Stimulated activated CD4-positive, alpha-beta T cell treated with anti-CD3 and anti-CD28 coated beads, Interleukin-4, amount 100 ng/mL, for 1 hour (primary cell): ENCODE data around the gene LRP1.
A peak's percentile ranks its signal among the peaks of the same experiment; 100 is the strongest.

Experiments used
- DNase-seq: peaks from one replicate; pipeline ENCODE4 v3.0.0-alpha.2; 2020

LRP1 gene

GRCh38 chr12:57094208-57095160, 33.8 kb upstream of the LRP1 start:
- DNase-seq, result no peak

DNA sequence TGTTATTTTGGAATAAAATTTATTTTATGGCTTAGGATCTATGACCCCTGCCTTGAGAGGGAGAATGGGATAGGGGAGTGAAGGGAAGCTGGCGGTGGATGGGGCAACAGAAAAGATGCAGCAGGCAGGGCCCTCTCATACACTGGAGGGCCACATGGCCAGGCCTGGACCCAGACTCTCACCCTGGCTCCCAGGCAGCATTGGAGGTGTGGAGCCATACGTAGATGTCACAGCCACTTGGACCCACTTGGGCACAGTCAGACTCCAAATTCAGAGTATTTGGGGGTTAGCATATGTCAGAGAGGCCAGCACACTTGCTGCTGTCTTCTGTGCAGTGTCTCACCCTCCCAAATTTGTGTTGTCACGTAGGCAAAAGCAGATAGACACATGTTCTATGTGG, 32.8 kb upstream of the LRP1 start:
- DNase-seq, result no peak

GRCh38 chr12:57096099-57096572, 32.1 kb upstream of the LRP1 start:
- no peak for DNase-seq

GRCh38 chr12:57096748-57097553, 31.3 kb upstream of the LRP1 start:
- no peak for DNase-seq

- no peak for DNase-seq
These were observed 30.8 kb upstream of the LRP1 start for GRCh38 chr12:57097554-57097835.

DNA sequence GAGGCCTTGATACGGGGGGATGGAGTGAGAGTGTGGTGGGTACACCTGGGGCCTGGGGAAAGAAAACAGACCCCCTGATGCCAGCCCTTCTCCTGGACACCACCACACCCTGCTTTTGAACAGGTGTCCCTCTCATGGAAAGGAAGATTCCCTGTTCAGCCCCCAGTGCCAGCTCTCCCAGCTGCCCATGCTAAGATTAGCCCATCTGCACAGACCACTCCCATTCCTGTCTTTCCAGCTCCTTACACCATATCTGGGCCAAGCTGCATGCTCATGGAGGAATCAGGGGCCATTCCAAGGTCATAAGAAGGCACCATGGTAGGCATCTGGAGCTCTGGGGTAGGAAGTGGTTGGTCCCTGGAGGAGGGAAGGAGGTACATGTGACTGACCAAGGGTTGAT, 29.7 kb upstream of the LRP1 start:
- DNase-seq, result no peak

DNA sequence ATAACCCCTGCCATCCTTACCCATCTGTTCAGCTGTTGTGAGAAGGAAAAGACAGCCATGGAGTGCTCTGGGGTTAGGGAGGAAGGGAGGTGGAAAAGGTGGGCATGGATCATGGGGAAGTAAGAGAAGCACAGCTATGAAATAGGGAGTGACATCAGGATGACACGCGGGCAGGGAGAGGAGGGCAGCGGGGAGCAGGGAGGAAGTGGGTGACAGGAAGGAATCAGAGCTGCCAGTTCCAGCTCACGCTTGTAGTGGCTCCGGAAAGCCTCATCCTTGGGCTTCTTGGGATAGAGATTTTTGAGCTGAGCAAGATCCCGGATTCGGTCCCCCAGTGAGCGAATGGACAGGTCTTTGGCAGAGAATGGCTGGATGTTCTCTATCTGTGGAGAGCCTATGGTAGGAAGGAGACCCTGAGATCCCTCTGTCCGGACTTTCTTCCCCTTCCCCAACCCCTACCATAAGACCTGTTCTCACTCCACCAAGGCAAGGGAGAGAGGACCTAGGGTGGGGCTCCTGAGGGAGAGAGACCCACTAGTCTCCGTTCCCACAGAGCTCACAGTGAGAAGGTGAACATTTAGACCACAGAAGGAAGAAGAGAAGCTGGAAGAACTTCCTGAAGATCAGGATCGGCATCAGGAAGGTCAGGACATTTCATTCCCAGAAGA, 29.1 kb upstream of the LRP1 start:
- DNase-seq, result no peak

GRCh38 chr12:57099766-57100165, 28.5 kb upstream of the LRP1 start:
- DNase-seq, result no peak

DNA sequence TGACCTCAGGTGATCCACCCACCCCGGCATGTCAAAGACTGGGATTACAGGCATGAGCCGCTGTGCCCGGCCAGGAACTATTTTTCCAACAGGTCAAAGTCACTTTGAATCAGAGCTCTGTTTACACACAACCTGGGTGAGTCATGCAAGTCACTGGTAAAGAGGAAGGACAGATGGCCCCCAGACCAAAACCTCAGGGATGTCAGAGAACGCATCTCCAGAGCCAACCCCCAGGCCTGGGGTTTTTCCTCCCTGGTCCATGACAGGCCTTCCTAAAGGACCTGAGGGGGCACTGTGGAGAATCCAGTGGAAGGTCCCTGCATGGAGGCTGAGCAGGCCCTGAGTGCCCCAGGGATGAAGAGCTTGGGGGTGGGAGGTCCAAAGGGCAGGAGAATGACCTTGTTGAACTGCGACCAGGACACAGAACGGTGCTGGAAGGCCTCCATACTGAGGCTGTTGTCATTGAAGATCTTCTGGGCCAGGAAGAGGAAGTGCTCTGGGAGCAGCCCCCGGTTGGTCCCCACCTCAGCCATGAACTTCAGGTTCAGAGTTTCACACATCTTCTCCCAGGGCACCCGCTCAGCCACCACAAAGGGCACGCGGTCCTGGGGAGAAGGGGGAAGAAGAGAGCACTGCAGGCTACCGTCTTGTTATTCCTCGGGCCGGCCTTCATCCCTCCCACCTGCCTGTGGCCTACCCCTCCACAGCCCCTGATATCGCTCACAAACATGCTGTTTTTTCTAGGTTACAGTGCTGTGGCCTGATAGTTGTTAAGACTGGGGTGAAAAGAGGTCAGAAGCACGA, 26.2 kb upstream of the LRP1 start:
- no peak for DNase-seq

DNA sequence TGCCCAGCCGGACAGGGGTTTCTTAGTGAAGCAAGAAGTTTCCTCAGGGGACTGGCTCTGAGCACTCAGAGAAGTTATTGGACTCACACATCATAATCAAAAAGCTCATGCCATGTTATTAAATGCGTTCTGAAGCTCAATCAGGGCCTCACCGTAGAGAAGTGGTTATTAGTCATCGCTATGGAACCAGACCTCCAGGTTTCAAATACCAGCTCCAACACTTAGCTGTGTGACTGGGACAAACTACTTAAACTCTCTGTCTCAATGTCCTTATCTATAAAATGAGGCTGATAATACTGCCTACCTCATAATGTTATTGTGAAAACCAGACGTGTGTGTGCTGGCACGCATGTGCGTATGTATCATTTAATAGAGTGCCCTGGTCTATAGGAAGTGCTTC, 24.4 kb upstream of the LRP1 start:
- DNase-seq, result no peak

DNA sequence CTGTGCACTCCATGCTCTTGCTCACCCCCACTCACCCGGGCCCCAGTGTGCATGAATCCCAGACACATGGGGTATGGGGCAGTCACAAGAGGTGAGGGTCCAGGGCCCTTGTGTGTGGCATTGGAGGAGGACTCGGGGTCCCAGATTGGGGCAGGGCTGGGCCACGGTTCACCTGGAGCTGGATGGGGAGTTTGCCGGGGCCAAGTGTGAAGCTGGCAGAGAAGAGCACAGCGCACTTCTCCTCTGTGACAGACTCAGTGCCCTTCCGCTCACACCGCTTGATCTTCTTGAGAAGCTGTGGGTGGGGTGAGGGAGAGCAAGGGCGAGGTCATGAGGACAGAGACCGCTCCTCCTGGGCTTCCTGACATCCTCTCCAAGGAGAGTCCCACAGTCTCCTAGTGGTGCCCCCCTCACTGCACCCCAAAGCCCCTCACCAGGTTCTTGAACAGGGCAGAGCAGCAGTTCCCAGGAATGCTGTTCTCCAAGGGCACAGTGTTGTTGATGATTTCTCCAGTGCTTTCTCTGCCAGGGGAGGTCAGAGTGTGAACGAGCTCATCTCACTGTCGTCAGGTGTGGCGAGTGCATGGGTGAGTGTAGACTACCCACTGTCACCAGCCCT, 23.9 kb upstream of the LRP1 start:
- DNase-seq, result no peak

- no peak for DNase-seq
These were observed 23.1 kb upstream of the LRP1 start for GRCh38 chr12:57105011-57105753.

GRCh38 chr12:57106021-57106708, 22.1 kb upstream of the LRP1 start:
- no peak for DNase-seq

DNA sequence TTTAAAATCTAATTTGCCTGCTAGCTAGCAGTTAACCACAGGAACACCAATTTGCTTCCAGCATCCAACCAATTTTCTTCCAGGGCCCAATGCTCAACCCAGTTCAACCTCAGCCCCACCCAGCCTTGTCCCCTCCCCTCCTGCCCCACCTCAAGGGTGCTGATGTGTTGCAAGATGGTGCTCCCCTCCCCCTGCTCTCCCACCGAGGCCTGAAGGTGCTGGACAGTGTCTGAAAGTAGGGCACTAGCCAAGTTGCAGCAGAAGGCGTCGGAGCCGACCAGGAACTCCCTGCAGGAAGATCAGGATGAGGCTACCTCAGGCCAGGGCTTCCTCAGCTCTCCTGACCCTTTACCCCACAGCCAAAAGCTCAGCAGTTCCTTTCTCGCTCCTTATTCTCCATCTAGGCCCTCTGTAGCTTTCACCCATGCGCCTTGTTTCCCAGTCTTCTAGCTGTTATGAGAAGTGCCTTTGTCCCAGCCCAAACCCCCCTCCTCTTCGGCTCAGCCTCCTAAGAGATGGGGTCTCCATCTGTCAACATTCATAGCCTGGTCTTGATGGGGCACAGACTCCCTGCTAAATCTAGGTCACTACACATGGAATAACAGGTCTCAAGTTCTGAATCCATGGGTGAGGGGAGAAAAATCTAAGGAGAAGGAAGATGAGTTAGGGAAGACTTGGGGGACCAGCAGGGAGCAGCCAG, 20.7 kb upstream of the LRP1 start:
- DNase-seq, result no peak

GRCh38 chr12:57109207-57110103, 18.8 kb upstream of the LRP1 start:
- no peak for DNase-seq

GRCh38 chr12:57110104-57111030, 17.9 kb upstream of the LRP1 start:
- DNase-seq, result peak; percentile 80

GRCh38 chr12:57111031-57111734, 17.1 kb upstream of the LRP1 start, which contains the start of gene STAT6:
TSS of gene STAT6 (minus strand) at chr12:57111362. CDS start at chr12:57108278, 3,084 bp downstream.
- DNase-seq, result peak; percentile 75
